ENCODE measurements around the gene SNX33.
"Not testable (repeated sequence)": the region's sequence is repeated elsewhere in the genome, so short reads cannot be mapped to it uniquely, and the experiment has no call there.

The SNX33 gene

DNA sequence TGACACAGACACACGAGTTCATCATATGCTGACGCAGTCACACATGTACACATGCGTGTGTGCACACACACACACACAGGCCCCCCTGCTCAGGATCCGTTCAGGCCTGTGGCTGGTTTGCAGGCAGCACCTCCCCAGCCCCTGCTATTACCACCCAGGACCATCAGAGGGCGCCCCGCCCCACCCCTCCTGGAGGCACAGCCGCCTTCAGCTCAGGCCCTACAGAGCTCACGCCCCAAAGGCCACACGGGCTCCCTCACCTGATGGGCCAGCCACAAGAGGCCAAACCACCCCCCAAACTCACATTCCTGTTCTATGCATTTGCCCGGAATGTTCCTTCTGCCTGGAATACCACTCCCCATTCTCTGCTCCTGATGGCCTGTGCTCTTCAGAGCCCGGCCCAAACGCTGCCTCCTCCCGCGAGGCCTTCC is 38.5 kb downstream of the SNX33 start:
- DNase-seq: peak; percentile 61

- DNase-seq: no peak
Observed at GRCh38 chr15:75687486-75688277, 40.0 kb downstream of the SNX33 start.

- no peak for DNase-seq
Observed at GRCh38 chr15:75688278-75688557, 40.5 kb downstream of the SNX33 start.

GRCh38 chr15:75688831-75689230 is 41.1 kb downstream of the SNX33 start:
- DNase-seq: no peak

DNA sequence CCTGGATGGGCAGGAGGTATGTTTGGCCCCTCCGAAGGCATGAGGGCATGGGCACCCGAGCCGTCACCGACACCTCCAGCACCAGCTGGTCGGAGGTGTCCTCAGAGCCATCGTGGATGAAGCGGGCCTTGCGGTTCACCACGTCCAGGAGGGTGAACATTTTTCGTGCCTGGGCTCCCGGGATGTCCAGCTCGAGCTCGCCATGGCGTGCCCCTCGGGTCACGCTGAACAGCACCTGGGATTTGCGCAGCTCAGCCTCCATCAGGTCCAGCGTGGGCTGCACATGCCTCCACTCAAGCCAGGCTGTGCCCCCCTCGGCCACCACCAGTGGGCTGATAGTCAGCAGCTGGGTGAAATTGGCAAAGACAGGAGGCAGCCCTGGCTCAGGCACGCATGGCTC is 41.7 kb downstream of the SNX33 start:
- DNase-seq: not testable (repeated sequence)

- not testable (repeated sequence) for DNase-seq
Observed at GRCh38 chr15:75692311-75692710, 44.6 kb downstream of the SNX33 start.

- DNase-seq: not testable (repeated sequence)
Observed at GRCh38 chr15:75693028-75693427, 45.3 kb downstream of the SNX33 start.

GRCh38 chr15:75693501-75694240 is 46.0 kb downstream of the SNX33 start:
- DNase-seq: no peak

GRCh38 chr15:75694241-75695182 is 46.8 kb downstream of the SNX33 start:
- peak; percentile 72 for DNase-seq

DNA sequence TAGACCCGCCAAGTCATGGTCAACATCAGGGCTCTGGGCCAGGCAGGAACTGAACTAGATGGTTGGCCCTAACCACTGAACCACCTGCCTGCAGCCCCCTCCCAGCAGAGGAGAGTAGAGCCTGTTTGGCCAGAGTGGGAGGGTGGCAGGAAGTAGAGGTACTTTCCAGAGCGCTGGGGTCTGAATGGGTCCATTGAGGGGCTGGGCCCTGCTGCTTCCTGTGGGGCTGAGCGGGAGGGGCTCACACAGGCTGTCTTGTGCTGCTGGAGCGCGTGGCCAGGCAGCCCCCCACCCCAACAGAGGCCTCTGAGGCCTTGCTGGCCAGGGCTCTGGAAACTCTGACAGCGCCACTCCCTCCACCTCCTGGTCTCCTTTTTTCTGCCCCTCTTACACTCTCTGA is 47.5 kb downstream of the SNX33 start:
- DNase-seq: no peak

GRCh38 chr15:75695634-75696310 is 48.1 kb downstream of the SNX33 start:
- no peak for DNase-seq

DNA sequence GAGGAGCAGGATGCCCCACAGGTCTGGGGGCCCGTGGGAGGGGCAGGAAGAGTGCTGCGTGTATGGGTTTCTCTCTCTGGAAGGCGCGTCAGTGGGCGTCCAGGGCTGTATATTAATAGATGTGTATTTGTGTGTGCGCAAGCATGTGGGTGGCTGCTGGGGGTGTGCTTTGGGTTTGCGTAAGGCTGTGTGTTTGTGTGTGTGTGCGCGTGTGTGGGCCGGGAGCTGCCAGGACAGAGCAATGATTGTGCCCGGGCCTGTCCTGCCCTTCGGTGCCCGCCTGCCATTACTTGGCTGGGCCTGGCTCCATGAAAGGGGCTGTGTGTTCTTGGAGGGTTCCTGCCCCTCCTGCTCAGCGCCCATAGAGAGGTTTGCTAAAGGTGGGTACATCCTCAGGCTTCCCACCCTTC is 48.6 kb downstream of the SNX33 start:
- no peak for DNase-seq

DNA sequence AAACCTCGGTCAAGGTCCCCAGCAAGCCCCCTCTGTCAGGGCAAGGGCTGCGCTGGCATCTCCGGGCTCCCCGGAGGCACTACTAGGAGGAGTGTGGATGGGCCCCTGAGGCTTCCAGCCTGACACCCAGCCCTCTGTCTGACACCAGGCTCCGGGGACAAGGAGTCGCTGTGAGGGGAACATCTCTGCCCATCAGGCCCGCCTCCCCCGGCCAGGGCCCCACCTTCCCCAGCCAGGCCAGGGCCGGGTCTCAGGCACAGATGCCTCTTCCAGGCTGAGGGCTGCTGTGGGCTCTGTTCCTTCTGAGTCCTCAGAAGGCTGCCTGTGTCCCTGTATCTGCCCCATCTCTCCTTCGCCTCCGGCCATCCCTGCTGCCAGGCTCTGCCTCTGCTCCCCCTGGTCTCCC is 49.1 kb downstream of the SNX33 start:
- no peak for DNase-seq

- DNase-seq: no peak
Observed at GRCh38 chr15:75697523-75697922, 49.8 kb downstream of the SNX33 start.

DNA sequence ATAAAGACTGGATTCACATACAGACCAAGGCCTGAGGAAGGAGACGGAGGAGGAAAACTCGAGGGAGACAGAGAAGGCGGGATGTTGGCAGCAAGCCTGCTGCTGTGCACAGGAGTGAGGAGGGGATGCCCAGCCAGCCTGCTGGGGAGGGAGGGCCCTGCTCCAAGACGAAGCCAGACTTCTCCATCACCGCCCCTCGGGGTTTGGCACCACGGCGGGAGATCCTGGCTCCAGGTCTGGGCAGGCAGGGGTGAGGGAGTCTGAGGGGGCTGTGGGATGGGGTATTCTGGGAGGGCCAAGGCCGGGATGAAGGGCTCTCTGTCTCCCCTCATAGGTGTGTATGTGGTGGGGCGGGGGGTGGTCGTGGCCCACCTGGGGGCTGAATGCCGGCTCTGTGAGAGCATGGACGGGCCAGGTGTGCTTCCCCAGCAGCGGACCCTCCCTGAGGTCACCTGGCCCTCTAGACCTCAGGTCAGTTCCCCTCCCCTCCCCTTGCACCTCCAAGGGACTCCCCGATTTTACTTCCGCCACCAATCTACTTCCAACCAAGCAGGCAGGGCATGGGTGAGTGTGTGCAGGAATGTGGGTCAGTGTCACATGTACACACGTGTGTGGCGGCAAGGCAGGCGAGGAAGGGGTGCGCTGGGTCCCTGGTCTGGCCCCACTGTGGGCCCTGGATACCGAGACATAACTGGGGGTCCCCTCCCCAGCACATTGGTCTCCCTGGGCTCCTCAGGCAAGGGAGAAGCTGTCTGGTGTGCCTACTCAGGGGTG is 50.4 kb downstream of the SNX33 start:
- DNase-seq: not testable (repeated sequence)

DNA sequence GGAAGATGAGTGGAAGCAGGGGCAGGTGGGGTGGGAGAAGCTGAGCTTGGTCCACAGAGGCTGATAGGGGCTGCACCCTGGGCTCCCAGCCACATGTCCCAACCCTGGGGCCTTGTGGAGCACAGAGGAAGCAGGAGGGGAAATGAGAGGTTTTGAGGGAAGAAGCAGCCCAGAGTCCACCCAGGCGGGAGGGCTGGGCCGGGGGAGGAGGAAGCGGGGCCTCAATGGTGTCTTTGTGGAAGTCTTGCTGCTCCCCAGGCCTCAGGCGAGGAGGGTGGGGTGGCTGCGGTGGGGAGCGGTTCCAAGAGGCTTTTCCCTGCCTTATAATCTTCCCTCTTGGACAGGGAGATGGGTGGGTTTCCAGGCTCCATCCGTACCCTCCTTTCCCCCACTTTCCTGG is 51.8 kb downstream of the SNX33 start:
- DNase-seq: not testable (repeated sequence)

DNA sequence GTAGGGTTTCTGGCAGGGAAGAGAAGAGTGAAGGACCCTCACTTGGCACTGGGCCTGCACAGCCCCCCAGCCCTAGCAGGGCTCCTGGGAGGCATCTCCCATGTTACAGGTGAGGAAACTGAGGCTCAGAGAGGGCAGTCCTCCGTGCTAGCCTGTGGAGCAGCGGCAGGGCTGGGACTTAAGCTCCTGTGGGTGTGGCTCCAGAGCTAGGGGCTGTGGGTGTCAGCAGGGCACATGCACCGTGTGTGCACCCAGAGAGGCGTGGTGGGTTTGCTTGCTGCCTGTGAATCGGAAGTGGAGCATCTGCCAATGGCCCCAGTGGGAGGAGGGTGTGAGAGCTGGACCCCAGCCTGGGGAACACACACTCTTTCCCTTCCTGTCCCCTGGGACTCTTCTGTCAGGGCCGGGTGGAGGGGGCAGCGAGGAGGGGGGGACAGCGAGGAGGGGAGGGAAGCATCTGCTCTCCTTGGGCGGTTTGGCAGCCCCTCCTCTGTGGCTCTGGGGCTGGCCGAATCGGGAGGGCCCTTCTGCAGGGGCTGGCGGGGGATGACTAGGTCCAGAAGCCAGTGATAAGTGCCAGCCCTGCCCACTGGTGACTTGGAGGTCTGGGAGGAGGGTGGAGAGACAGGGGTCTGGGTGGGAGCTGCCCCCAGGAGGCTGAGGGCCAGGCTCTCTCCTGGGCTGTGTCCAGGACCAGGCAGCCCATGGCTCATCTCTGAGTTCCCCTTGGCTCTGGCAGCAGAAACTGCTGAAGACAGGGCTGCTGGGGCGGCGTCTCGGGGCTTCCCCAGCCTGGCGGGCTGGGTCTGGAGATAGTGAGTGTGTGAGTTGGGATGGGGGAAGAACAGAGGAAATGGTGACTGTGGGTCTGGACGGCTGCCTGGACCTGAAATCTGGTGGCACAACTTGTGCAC is 52.5 kb downstream of the SNX33 start:
- not testable (repeated sequence) for DNase-seq

GRCh38 chr15:75701071-75702003 is 53.6 kb downstream of the SNX33 start:
- not testable (repeated sequence) for DNase-seq

DNA sequence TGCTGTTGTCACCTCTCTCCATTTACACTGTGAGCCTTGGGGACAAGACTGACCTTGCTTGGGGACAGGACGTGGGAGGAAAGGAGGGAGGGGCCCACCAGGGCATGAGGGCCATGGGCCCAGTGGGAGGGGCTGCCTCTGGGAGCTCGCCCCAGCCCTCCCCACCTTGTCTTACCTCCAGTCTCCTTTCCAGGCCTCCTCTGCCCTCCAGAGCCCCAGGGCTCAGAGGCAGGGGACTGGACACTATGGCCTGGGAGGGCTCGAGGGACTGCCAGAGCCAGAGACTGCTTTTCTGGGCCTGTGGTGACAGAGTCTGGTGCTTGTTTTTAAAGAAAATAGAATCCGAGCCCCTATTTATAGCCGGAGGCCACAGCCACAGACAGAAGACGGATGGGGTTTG is 54.7 kb downstream of the SNX33 start:
- DNase-seq: no peak
